GM10266 (cell line): ENCODE data around the gene ABTB2.

ENCODE experiments used
- DNase-seq: peaks from one replicate; pipeline ENCODE4 v3.0.0; 2012; ENCODE audit errors: extremely low spot score
- CTCF ChIP-seq: IDR thresholded peaks from 2 replicates; pipeline ENCODE4 v1.5.1; 2012; ENCODE audit warnings: mild to moderate bottlenecking, low read depth; ENCODE audit not compliant: control insufficient read depth, insufficient read depth; ENCODE audit errors: missing control alignments

The ABTB2 gene

GRCh38 chr11:34278693-34279297 is 79.0 kb downstream of the ABTB2 start:
- TF ChIP-seq CTCF, result no peak
- peak; percentile 25 for DNase-seq

GRCh38 chr11:34278175-34278574 is 79.6 kb downstream of the ABTB2 start:
- DNase-seq, result no peak
- TF ChIP-seq CTCF, result no peak

- DNase-seq, result no peak
Observed at GRCh38 chr11:34277171-34277570, 80.6 kb downstream of the ABTB2 start.

GRCh38 chr11:34276352-34276864 is 81.4 kb downstream of the ABTB2 start:
- no peak for DNase-seq
- TF ChIP-seq CTCF, result no peak

More at GRCh38 chr11:34277171-34277570, 80.6 kb downstream of the ABTB2 start:
- TF ChIP-seq CTCF, result no peak

- no peak for DNase-seq
- TF ChIP-seq CTCF, result no peak
Observed at GRCh38 chr11:34275486-34275885, 82.3 kb downstream of the ABTB2 start.

- no peak for DNase-seq
Observed at GRCh38 chr11:34274712-34275398, 83.0 kb downstream of the ABTB2 start.

More at GRCh38 chr11:34274712-34275398, 83.0 kb downstream of the ABTB2 start:
- TF ChIP-seq CTCF, result no peak
